SH-SY5Y (cell line): ENCODE results near the gene CLSTN2.

ENCODE experiments used
- GATA2 ChIP-seq: IDR thresholded peaks from 2 replicates; pipeline ENCODE4 v1.6.1; 2011; ENCODE audit warnings: mild to moderate bottlenecking, low read depth, low read length
- GATA3 ChIP-seq: IDR thresholded peaks from 2 replicates; pipeline ENCODE4 v1.6.1; 2011; ENCODE audit warnings: low read depth, mild to moderate bottlenecking, low read length, moderate library complexity

CLSTN2 gene

GRCh38 chr3:140023616-140024530, 88.9 kb downstream of the CLSTN2 start:
- TF ChIP-seq GATA2: no peak
- TF ChIP-seq GATA3: no peak

- no peak for TF ChIP-seq GATA2
- no peak for TF ChIP-seq GATA3
These were observed 96.2 kb downstream of the CLSTN2 start for GRCh38 chr3:140031170-140031569.

- TF ChIP-seq GATA2 (no peak), GATA3 (no peak)
These were observed 99.1 kb downstream of the CLSTN2 start for GRCh38 chr3:140034058-140034457.

GRCh38 chr3:140035871-140036270, 100.9 kb downstream of the CLSTN2 start:
- TF ChIP-seq GATA2: peak; percentile 45
- TF ChIP-seq GATA3: no peak

- TF ChIP-seq GATA2 (no peak), GATA3 (no peak)
These were observed 115.4 kb downstream of the CLSTN2 start for GRCh38 chr3:140050396-140050795.

GRCh38 chr3:140051019-140051957, 116.3 kb downstream of the CLSTN2 start:
- TF ChIP-seq GATA2: no peak
- no peak for TF ChIP-seq GATA3

- TF ChIP-seq GATA2: no peak
- TF ChIP-seq GATA3: no peak
These were observed 118.1 kb downstream of the CLSTN2 start for GRCh38 chr3:140052771-140053702.

- TF ChIP-seq GATA3 (no peak), GATA2 (no peak)
These were observed 118.8 kb downstream of the CLSTN2 start for GRCh38 chr3:140053794-140054193.

GRCh38 chr3:140055092-140055791, 120.3 kb downstream of the CLSTN2 start:
- no peak for TF ChIP-seq GATA2

GRCh38 chr3:140056047-140056446, 121.1 kb downstream of the CLSTN2 start:
- no peak for TF ChIP-seq GATA2
- TF ChIP-seq GATA3: no peak

- no peak for TF ChIP-seq GATA3
- TF ChIP-seq GATA2: no peak
These were observed 126.2 kb downstream of the CLSTN2 start for GRCh38 chr3:140061211-140061610.

GRCh38 chr3:140062461-140062860, 127.5 kb downstream of the CLSTN2 start:
- no peak for TF ChIP-seq GATA2
- TF ChIP-seq GATA3: no peak

- TF ChIP-seq GATA2 (no peak), GATA3 (no peak)
These were observed 132.5 kb downstream of the CLSTN2 start for GRCh38 chr3:140067487-140067886.
